ENCODE measurements around the gene TMEM209.
"Not testable (repeated sequence)": the region's sequence is repeated elsewhere in the genome, so short reads cannot be mapped to it uniquely, and the experiment has no call there.

Gene TMEM209

GRCh38 chr7:130216750-130217149 is 11.5 kb upstream of the TMEM209 start:
- no peak for DNase-seq

DNA sequence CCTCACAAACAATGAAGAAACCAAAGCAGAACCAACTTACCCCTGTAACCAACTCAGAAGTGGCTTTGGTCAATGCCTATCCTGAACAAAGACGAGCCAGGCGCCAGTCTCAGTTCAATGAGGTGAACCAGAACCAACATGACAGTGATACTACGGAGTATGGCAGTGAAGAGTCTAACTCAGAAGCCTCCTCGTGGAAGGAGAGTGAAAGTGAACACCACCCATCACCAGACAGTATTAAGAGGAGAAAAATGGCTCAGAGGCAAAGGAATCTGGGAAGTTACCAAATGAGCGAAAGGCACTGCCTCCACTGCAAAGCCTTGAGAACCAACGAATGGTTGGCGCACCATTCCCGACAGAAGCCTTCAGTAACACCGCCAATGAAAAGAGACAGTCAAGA is 10.8 kb upstream of the TMEM209 start:
- DNase-seq: no peak

DNA sequence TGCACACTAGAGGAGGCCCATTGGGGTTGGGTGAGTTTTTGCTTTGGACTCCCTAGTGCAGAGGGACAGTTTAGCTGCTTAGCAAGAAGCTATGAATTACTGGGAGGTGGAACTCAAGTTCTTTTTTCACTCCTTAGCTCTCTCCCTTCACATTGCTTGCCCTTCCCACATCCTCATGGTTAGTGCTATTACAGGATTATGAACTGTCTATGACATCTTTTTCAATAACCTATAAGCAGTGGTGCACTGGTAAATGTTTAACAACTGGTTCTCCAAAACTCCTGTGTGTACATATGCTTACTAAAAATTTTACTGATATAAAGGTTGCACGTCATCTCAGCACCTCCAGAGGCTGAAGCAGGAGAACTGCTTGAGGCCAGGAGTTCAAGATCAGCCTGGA is 8.6 kb upstream of the TMEM209 start:
- no peak for DNase-seq

DNA sequence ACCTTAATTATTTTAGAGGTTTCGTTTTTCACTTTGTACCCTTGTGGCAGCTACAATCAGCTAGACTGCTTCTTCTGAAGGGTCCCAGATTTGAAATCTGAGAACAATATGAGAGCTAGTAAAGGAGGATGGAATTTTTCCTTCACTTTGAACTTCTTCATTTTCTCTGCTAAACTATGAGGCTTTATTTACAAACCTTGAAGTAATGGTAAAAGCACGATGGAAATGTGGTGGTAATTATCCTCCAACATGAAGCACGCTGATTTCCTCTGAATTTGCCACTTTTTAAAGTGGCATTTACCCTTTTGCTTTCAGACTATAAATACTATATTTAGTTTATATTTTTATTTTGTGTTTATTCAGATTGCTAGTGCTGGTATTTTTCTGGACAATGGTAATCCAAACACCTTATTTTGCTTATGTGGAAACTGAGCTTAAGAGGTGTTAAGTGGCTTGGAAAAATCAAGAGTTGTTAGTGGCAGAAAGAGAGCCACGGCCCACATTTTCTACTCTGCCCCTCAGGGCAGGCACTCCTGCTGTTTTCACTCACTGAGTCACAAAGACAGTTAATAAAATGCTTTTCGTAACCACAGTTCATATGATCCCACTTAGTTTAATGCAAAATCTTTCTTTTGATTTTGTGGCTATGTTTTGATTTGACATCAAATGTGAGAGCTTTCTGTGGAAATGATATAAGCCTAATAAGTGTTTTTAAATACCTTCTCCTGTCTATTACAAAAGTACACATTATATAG is 5.2 kb upstream of the TMEM209 start:
- DNase-seq: no peak

- DNase-seq: no peak
Observed at GRCh38 chr7:130208516-130208915, 3.3 kb upstream of the TMEM209 start.

DNA sequence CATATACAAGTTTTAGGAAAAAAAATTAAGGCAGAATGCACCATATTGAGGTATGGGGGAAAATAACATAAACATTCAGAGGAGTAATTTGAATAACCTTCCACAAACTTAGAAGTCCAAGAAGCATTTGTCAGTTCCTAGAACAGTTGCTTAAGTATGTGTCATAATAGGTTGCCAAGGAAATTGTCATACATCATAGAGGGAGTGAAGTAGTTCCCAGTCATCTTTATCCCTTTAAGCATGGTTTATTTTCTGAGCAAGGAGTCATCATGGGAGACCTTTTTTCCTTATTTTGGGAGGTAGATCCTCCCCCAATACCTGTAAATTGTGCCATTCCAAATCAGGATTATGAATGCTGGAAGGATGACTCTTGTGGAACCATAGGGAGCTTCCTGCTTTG is 2.4 kb upstream of the TMEM209 start, which contains the start of gene SSMEM1:
Gene SSMEM1, plus strand, starts transcription at position 219 of the 400 bp plus-strand sequence. Its CDS starts 51 bp downstream, at position 270.
- no peak for DNase-seq

GRCh38 chr7:130207033-130207432 is 1.8 kb upstream of the TMEM209 start:
- DNase-seq: no peak

- DNase-seq: no peak
Observed at GRCh38 chr7:130201796-130202195, 3.4 kb downstream of the TMEM209 start.

- no peak for DNase-seq
Observed at GRCh38 chr7:130197094-130197493, 8.1 kb downstream of the TMEM209 start.

DNA sequence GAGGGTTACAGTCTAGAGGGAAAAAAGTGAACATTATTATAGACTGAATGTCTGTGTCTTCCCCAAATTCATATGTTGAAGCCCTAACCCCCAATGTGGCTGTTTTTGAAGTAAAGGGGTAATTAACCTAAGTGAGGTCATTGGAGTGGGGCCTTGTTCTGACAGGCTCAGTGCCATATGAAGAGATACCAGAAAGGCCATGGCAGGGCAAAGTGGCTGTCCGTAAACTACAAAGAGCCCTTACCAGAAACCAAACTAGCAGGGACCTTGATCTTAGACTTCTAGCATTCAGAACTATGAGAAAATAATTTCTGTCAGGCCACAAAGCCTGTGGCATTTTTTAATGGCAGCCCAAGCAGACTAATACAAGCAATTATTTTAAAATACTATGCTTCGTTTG is 8.7 kb downstream of the TMEM209 start:
- no peak for DNase-seq

DNA sequence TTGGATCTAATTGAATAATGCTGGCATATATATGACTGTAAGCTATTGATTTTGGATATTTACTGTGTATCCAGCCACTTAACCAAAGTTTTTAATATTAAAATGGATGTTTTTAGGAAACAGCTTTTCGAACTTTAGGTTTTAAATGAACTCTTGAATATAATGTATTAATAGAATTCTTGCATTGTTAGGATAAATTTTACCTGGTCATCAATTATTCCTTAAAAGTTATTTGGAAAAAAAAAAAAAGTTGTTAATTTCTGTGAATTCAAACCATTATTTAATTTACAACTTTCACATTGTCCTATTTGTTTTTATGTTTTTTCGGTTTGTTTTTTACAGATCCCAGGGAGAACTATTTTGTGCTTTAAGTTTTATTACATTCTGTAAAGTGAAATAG is 9.8 kb downstream of the TMEM209 start:
- DNase-seq: no peak

DNA sequence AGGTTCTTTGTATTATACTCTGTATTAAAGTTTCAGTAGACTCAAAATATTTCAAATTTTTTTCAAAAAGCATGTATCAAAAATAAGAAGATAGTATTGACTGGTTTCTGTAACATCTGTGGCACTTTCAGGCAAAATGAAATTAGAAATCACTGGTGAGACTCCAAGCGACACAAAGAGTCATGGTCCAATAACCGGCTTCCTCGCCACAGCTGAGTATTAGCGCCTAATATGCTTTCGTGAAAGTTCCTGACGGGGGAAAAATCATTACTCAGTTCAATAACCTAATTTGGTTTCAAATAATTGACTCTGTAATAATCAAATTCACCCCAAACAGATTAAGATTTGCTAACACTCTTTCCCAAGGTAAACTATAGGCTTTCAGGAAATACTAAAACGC is 13.4 kb downstream of the TMEM209 start:
- DNase-seq: no peak

- no peak for DNase-seq
Observed at GRCh38 chr7:130189343-130189742, 15.9 kb downstream of the TMEM209 start.

- no peak for DNase-seq
Observed at GRCh38 chr7:130187360-130187759, 17.8 kb downstream of the TMEM209 start.

- DNase-seq: not testable (repeated sequence)
Observed at GRCh38 chr7:130184349-130184748, 20.9 kb downstream of the TMEM209 start.

DNA sequence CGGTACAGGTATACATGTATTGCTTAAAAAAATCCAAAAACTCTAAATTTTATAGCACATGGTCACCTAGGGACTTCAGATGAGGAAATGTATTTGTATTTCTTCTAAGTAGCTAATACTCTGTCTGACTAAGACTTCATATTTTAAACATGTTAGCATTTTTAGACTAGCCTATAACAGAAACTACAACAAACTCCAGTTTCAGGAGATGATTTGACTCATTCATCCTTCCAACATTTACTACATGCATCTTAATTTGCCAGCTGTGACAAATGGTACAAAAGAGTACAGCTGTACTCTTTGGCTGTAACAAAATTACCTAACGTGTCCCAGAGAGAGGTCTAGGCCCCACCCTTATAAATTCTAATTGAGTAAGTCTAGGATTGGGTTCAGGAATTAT is 22.2 kb downstream of the TMEM209 start:
- DNase-seq: no peak

DNA sequence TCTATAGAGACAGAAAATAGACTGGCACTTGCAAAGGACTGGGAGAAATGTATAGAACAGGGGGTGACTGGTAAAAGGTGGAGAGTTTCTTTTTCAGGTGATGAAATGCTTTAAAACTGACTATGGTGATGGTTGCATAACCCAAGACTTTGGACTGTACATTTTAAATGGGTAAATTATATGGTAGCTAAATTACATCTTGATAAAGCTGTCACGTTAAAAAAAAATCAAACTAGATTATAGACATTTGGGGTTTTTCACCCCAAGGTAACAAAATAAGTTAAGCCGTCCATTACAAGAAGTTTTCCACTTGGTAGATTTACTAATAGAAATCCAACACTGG is 24.0 kb downstream of the TMEM209 start:
- DNase-seq: no peak

DNA sequence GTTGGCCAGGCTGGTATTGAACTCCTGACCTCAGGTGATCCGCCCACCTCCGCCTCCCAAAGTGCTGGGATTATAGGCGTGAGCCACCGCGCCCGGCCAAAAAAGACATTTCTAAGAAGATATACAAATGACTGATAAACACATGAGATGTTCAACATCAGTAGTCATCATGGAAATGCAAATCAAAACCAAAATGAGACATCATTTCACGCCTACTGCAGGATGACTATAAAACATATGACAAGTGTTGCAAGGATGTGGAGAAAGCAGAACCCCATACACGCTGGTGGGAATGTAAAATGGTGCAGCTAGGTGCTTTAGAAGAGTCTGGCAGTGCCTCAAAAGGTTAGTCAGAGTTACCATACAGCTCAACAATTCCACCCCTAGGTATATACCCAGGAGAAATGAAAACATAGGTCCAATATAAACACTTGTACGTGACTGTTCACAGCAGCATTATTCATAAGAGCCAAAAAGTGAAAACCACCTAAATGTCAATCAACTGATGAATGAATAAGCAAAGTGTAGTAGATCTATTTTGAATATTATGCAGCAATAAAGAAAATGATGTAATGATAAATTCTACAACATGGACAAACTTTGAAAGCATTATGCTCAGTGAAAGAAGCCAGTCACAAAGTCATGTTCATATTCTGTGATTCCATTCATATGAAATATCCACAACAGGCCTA is 24.5 kb downstream of the TMEM209 start:
- no peak for DNase-seq

DNA sequence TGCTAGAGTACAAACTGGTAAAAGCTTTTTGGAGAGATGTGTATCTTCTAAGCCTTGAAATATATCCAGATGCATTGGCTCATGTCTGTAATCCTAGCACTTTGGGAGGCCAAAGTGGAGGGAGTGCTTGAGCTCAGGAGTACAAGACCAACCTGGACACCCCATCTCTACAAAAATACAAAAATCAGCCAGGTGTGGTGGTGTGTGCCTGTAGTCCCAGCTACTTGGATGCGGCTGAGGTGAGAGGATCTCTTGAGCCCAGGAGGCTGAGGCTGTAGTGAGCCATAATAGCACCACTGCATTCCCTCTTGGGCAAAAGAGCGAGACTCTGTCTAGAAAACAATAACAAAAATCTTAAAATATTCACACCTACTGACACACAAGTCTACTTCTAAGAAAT is 25.6 kb downstream of the TMEM209 start:
- DNase-seq: no peak

GRCh38 chr7:130178251-130178650 is 27.0 kb downstream of the TMEM209 start:
- no peak for DNase-seq

DNA sequence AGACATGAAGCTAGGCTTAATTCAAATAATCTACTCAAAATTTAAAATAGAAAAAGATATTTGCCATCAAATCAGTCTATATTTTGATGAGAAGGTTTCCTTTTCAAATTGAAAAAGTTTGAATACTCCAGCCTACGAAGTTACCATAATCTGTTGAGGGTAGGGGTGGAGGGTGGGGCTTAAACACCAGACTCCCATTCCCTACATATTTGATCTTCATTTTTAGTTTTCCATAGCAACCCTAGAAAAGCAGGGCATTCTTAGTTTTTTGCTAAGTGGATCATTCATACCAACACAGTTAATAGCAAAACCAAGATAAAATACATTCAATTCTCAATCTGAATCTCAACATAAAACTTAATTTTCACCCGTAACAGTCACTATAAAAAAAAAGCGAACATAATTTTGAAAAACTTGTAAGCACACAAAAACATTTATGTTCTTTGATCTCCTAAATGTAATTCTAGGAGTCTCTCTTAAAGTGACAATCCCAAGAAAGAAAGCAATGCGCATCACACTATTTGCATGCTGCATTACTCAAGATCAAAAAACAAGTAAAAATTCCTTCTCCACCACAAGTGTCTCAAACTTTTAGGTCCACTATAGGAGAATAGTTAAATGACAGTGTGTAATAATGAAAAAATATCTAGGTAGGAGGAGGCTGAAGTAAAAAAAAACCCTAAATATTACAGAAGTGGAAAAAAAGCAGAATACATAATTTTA is 30.8 kb downstream of the TMEM209 start:
- no peak for DNase-seq

DNA sequence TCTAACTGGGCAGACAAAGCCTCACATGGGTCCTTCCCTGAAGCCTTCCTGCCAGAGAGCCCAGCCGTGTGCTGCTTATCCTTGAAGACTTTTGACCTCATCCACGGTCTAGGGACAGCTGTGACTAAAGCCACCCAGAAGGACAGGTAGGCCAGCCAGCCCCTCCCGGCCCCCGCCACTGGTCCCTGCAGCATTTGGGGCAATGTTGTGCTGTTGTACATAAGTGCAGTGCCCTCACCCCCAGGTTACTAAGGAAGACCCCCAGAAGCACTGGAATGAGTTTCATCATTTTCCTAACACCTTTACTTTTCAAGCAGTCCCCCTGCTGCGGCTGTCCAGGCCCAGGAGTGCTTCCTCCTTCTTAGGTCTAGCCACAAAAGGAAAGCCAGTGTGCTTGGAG is 43.0 kb downstream of the TMEM209 start:
- DNase-seq: no peak

GRCh38 chr7:130160455-130160854 is 44.8 kb downstream of the TMEM209 start:
- no peak for DNase-seq

- no peak for DNase-seq
Observed at GRCh38 chr7:130160023-130160422, 45.2 kb downstream of the TMEM209 start.

Data from NCI-H446 treated with DMSO at 0.1 percent for 48 hours (cell line).